IPS-NIHi7 (cell line): ENCODE data around the gene SHISA7.

Experiments used
- DNase-seq: peaks from one replicate; pipeline ENCODE4 v3.0.0; 2012; ENCODE audit warnings: mixed read lengths; ENCODE audit errors: extremely low spot score

Gene SHISA7

DNA sequence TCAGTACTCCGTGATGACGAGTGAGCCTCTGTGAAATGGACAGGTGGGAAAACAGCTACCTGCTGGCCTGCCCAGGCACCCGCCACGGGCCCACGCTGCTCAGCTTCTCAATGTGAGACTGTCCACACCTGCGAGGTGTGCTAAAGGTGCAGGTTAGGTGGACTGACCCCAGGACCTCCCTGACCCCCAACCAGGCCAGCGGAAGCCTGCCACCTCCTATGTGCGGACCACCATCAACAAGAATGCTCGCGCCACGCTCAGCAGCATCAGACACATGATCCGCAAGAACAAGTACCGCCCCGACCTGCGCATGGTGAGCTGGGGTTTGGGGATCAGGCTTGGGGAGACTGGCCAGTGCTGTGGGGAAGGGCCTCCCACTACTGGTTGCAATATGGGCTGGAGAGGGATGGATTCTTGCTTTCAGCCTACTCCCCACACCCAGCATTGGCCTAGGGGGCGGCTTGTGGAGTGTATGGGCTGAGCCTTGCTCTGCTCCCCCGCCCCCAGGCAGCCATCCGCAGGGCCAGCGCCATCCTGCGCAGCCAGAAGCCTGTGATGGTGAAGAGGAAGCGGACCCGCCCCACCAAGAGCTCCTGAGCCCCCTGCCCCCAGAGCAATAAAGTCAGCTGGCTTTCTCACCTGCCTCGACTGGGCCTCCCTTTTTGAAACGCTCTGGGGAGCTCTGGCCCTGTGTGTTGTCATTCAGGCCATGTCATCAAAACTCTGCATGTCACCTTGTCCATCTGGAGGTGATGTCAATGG lies 55.2 kb downstream of the SHISA7 start:
- no peak for DNase-seq

DNA sequence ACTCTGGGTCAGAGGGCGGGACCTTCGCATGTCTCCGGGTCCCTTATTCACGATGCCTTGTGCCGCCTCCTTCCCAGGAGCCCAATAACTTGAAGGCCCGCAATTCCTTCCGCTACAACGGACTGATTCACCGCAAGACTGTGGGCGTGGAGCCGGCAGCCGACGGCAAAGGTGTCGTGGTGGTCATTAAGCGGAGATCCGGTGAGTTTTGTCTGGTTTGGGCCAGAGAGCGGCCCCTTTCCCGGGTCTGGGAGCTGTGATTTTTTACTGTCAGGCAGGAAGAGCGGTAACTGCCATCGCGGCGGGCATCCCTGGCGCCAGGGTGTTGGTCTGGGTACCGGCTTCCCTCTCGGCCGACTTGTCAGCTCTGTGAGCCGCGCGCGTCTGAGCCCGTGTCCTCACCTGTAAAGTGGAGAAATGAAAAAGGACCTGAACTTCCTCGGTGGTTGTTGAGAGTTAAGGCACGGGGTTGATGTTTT lies 56.6 kb downstream of the SHISA7 start:
- no peak for DNase-seq

DNA sequence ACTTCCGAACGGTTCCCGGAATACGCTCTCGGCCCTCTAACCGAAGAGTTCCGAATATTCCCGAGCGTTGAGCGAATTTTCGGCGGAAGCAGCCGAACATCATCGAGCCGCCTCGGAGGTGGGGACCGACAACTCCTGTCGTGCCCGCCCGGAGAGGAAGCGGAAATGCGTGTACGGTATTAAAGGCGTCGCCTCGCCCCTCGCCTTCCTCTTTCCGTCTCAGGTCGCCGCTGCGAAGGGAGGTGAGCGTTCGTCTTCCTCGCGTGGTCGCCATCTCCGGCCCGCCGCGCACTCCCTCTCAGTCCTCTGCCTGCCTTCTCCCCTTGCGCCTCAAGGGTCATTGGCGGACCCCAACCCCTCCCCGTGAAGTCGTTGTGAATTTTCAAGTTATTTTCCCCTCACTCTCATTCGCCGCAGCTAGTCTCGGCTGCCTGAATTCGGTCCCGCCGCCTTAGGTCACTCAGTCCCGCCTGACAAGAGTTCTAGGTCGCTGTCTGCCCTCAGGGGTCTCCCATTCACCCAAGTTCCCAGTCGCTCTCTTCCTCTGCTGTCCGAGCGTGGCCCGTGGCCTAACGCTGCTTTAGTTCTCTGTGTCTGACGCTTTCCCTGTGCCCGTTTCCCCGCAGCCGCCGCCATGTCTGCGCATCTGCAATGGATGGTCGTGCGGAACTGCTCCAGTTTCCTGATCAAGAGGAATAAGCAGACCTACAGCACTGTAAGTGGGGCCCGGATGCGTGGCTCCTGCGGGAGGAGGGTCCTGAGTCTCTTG lies 57.2 kb downstream of the SHISA7 start, which contains the start of gene RPL28:
RPL28 (plus strand) TSS at position 209 of the 769 bp plus-strand sequence; CDS start at position 635, 426 bp downstream.
- peak; percentile 92 for DNase-seq

DNA sequence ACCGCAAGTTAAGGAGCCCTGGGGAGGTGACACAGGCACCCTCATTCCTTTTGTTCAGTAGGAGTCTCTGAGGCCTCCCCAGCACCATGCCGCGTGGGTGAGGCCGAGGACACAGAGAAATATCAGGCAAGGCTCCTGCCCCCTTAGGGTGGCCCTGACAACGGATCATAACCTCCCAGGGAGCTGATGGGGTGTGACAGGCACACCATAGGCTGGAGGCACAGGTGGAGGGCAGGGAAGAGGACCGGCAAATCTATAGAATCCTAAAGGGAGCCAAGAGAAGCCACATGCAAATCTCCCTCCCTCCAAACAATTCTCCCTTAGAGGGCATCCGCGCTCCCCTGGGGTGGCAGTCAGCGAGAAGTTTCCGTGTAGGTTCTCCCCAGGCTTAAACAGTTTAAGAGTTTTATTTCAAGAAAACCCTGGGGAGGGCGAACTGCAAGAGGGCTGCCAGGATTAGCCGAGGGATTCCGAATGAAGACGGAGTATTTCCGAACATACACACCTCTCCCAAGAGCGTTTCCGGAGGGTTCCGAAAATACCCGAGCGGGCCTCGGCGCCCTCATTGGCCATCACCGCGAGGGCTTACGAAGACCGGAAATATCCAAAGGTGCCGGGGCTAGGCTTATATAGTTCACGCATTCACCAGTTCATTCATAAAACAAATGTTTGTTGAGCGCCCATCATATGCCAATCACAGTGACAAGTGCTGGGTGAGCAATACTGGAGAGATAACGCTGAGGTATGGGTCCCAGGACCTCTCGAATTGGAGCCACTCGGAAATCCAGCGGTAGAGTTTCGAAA lies 58.0 kb downstream of the SHISA7 start:
- peak; percentile 82 for DNase-seq

DNA sequence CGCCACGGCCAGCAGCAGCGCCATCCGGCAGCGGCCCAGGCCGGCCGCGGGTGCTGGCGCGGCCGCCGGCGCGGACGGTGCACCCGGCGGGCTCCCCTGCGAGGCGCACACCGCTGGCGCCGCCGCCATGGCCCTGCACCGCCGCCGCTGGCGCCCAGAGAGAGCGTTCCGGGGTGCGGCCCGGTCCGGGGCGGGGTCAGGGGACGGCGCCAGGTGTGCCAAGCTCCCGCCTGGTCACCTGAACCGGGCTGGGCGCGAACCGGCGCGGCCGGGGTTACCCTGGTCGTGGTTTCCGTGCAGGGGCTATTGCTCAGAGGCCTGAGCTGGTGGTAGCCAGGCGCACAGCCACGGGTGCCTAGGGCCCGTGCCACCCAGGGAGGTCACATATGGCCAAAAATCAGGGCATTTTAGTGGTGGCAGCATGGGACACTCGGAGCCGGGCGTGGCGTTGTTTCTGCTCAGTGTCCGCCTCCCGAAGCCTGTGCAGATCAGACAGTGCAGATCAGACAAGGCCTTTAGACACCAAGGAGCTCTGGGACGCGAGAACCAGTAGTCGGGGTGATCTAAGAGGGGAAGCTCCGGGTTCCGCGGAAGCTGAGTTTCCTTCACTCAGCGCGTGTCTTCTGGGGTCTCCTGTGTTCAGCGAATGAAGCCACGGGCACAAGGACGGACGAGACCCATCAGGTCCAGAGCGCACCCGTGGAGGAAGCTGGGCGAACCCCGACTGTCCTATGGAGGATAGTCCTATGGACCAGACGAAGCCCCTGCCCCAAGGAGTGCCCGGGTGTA lies 58.8 kb downstream of the SHISA7 start, which contains the start of gene TMEM238:
TMEM238 (minus strand) TSS at position 162 of the 789 bp plus-strand sequence; CDS start at position 129, 33 bp downstream.
- DNase-seq: no peak

DNA sequence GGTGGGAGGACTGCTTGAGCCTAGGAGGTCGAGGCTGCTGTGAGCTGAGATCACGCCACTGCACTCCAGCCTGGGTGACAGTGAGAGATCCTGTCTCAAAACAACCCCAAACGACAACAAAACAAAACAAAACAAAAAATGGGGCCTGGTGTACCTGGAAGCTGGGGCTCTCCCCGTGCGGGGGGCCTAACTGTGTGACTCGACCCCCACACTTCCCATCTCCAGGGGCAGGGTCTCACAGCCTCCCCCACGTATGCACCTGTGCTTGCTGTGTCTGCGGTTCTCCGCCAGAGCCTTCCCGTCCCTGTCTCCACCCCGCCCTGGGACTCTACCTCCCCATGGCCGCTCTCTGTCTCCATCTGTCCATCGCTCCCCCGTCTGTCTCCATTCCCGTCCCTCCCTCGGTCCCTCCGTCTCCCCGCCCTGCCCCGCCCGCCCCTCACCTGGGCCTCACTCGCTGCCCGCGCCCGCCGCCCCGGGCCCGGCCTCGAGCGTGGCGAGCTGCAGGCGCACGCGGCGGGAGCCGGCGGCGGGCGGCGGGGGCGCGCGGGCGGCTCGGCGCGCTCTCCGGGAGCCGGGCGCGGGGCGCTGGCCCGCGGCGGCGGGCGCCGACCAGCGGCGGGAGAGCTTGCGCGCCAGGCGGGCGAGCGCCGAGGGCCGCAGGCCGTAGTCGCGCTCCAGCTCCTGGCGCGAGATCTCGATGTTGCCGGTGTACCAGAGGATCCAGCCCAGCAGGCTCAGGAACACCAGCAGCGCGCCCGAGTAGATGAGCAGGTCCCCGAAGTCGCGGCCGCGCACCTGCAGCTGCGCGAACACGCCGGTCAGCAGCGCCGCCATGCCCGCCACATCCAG lies 59.6 kb downstream of the SHISA7 start:
- peak; percentile 66 for DNase-seq

DNA sequence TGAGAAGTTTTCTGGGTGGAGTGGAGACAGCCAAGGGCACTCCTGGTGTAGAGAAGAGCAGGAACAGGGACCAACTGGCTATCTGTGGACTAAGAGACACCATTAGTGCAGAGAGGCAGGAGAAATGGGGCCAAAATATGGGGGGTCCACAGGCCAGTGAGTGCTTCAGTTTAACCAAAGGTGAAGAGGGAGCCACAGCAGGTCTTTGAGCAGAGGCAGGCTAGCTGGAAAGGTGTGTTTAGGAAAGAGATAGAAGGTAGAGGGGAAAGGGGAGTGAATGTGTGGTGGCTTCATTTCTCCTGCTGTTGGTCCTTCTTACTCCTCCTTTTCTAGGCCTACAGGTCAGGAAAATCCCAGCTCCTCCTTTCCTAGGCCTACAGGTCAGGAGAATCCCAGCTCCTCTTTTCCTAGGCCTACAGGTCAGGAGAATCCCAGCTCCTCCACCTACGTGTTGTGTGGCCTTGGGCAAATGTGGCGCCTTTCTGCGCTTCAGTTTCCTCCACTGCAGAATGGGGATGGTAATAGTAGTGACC lies 60.5 kb downstream of the SHISA7 start:
- DNase-seq: no peak

DNA sequence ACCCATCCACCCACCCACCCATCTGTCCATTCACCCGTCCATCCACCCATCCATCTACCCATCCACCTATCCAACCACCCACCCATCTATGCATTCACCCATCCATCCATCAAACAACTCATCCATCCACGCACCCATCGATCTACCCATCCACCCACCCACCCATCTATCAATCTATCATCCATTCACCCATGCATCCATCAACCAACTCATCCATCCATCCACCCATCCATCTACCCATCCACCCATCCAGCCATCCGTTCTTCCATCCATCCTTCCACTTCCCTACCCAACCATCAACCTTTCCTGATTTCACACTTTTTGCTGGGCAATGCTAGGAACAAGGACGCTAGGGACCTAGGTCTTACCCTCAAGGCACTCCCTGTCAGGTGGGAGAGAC lies 61.1 kb downstream of the SHISA7 start:
- DNase-seq: no peak

DNA sequence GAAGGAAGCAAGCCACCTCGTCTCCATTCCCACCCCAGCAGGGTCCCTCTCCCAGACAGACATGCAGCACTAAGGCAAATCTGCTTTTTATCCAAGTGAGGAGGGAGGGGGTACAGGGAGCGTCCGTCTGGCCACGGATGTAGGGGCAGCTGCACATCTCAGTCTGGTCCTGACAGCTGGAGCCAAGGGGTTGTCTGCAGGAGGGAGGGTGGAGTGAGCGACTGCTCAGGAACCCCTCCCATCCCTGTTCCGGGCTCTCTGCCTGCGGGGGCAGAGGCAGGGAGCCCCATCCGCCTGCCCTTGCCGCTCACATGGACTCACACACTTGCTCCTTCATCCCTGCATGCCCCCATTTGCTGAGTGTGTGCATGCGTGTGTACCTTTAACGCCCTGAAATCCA lies 63.9 kb downstream of the SHISA7 start:
- DNase-seq: no peak
